GM18505 (cell line): ENCODE results near the gene HNRNPL.
"Not testable (repeated sequence)": the region's sequence is repeated elsewhere in the genome, so short reads cannot be mapped to it uniquely, and the experiment has no call there.

ENCODE experiments used
- ATAC-seq: cut with Tn5 transposase; IDR thresholded peaks from one replicate; pipeline ENCODE4 v1.9.1; 2021; ENCODE audit not compliant: unreplicated experiment
- POLR2A ChIP-seq: IDR thresholded peaks from 4 replicates; pipeline ENCODE4 v1.6.1; 2011; ENCODE audit warnings: borderline replicate concordance; ENCODE audit not compliant: insufficient read depth, insufficient read length; ENCODE audit errors: extremely low read depth

Gene HNRNPL

DNA sequence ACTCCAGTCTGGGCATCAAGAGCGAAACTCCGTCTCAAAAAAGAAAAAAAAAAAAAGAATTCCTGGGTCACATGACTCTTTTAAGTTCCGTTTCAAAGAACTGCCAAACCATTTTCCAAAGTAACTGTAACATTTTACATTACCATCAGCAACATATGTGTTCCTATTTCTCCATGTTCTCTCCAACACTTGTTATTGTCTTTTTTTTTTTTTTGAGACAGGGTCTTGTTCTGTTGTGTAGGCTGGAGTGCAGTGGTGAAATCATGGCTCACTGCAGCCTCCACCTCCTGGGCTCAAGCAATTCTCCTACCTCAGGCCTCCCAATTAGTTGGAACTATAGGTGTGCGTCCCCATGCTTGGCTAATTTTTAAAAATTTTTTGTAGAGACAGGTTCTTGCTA lies 54.2 kb downstream of the HNRNPL start:
- TF ChIP-seq POLR2A: no peak
- ATAC-seq: no peak

GRCh38 chr19:38793671-38794070 lies 56.1 kb downstream of the HNRNPL start:
- no peak for ATAC-seq
- TF ChIP-seq POLR2A: no peak

DNA sequence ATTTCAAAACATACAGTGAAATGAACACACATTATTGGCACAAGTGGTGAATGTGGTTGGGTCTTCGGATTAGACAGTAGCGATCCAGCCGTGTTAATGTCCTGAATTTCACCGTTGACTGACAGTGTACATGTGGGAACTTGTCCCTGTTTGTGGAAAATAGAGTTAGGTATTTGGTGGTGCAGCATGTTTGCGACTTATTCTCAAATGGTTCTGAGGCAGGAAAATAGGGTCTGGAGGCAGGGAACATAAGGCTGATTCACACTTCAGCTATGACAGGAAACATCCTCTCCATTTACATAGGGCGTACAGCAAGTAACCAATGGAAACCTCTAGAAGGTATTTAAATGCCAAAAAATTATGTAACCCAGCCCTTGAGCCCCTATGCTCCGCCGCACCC lies 56.6 kb downstream of the HNRNPL start:
- TF ChIP-seq POLR2A: no peak
- no peak for ATAC-seq

DNA sequence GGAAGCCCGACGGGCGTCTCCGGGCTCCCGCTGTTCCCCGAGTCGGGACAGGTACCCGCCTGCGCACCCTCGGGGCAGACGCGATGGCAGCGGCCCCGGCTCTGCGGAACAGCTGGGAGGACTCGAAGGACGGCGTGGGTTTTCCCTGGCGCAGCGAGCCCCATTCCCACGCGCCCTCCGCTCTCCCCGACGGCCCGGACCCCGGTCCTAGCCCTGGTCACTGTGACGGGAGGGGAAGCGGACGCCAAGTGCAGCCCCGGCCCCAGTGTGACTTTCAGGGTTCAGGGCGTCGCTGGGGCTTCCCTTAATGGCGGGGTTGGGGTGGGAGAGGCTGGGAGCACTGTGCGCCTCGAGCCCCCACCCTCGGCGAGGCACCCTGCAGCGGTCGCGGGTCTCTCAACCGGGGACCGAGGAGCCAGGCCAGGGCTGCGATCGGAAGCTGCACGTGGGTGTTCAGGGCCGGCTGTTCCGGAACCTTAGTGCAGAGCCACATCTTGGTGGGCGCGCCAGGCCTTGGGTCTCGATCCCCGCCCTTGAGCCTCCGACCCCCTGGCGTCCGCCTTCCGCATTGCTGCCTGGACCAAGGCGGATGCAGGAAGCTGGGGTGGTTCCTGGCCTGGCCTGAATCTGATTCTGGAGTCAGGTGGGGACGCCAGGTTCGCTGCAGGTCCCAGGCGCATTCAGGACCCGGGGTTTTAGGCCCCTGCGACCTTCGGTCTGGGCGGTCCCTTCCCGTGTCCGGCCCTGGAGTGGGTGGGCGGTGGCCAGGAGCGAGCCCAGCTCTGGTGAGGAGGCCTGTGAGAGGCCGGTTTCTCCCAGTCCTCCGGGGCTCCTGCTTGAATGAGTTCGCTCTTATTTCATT lies 57.3 kb downstream of the HNRNPL start:
- ATAC-seq: no peak
- peak; percentile 37 for TF ChIP-seq POLR2A

DNA sequence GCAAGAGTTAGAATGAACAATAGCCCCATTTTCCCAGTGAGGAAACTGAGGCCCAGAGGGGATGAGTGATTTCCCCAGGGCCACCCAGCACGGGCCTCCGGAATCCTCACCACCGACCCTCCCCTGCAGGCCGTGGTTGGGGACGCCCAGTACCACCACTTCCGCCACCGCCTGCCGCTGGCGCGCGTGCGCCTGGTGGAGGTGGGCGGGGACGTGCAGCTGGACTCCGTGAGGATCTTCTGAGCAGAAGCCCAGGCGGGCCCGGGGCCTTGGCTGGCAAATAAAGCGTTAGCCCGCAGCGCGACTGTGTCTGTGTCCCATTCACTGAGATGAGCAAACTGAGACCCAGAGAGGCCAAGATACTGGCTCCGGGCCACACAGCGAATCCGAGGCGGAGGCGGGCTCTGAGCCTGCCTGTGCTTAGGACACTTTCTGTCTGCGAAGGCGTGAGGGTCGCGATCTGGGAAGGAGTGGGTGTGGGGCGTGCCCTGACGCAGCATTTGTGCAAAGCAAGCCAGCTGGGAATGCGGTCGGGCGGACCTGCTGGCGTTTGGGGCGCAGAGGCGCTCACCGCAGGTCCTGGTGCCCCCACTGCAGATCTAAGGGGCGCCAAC lies 58.2 kb downstream of the HNRNPL start:
- ATAC-seq: not testable (repeated sequence)

DNA sequence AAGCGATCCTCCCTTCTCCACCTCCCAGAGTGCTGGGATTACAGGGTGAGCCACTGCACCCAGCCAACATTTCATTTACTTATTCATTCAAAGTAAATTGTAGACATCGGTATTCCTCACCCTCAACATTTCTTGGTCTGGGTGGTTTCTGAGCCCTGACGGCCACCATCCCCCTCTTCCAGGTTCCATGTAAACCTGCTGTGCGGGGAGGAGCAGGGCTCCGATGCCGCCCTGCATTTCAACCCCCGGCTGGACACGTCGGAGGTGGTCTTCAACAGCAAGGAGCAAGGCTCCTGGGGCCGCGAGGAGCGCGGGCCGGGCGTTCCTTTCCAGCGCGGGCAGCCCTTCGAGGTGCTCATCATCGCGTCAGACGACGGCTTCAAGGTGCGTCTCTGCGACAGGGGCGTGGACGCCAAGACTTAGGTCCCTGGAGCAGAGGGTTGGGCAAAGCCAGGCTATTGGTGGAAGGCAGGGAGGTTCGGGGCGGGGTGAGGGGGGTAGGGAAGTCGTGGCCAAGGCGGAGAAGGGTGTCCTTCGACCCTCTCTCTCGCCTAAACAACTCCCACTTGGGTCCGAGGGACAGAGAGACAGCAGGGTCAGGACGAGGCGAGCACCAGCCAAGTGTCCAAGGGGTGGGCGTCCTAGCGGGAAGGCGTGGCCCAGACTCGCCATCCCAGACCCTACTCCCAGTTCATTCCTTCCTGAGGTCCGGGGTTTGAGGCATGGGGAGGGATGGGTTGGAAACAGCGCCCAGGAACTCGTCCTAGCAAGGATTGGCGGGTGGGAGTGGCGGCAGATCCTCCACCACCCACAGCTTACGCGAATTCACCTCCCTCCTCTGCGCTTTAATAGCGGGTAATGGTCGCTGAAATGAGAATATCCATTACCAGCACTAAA lies 59.0 kb downstream of the HNRNPL start:
- not testable (repeated sequence) for ATAC-seq

GRCh38 chr19:38788478-38789243 lies 61.1 kb downstream of the HNRNPL start, which contains the start of gene LGALS7B:
Gene LGALS7B (plus strand): TSS chr19:38789200. CDS start chr19:38789227, 27 bp downstream.
- ATAC-seq: no peak

DNA sequence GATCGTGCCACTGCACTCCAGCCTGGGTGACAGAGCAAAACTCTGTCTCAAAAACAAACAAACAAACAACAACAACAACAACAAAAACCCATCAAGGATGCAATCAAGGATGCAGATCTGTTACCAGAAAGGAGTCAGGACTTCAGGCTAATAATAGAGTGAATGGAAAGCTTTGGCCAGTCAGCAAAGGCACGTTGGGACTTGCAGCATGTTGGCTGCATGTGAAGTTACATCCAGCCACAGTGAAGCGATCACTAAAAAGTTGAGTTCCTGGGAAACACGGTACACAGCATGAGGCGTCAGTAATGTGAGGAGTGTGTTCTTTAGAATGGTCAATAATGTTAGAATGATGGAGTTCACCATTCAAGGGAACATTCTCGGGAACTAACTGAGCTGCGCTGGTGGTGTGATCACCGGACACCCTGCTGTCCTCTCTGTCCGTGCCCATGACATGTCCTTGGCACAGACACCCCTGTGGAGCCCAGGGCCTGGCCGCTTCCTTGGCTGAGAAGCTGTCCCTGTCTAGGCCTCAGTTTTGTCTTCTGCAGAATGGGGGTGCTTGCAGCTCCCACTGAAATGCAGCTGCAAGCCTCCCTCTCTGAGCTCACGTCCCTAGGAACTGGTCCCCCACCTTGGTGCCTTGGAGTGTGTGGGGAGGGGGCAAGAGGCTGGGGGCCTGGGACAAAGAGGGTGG lies 63.1 kb downstream of the HNRNPL start:
- ATAC-seq: no peak
- TF ChIP-seq POLR2A: no peak

More at GRCh38 chr19:38788478-38789243, 61.1 kb downstream of the HNRNPL start, which contains the start of gene LGALS7B:
- no peak for TF ChIP-seq POLR2A
